ENCODE measurements around the gene NCOA5.

DNA sequence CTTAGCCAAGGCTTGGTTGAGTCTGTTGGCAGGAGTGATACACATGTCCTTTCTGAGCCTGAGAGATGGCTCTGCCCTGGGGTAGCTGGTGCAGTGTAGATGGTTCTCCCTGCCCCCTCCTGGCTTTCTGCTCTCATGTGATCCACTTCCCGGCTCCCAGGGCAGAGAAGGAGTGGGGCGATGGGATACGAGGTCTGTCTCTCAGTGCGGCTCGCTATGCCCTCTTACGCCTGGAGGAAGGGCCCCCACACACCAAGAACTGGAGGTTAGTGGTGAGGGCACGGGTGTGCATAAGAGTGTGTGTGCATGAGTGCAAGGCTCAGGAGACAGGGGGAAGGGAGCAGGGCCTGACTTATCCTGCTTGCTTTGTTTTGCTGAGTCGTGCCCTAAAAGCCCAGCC lies 41.9 kb downstream of the NCOA5 start:
- no peak for TF ChIP-seq CEBPB (IDR thresholded peaks at IDR 0.05; ENCODE audit: borderline replicate concordance in 1 of 2, low read depth in 2 of 2, low read length in 2 of 2)
- TF ChIP-seq EZH2 (IDR thresholded peaks at IDR 0.05; ENCODE audit: borderline replicate concordance, control insufficient read depth, low read depth, low read length) = no peak
- TF ChIP-seq MYC (IDR thresholded peaks at IDR 0.05; ENCODE audit: insufficient read depth, insufficient read length, insufficient replicate concordance, low read length, severe bottlenecking) = no peak
- TF ChIP-seq SP1 (IDR thresholded peaks at IDR 0.05; ENCODE audit: low read depth, low read length) = no peak
- no peak for TF ChIP-seq TAF1 (IDR thresholded peaks at IDR 0.05; ENCODE audit: borderline replicate concordance, low read depth, low read length)
- TF ChIP-seq ZNF217 (IDR thresholded peaks at IDR 0.05) = no peak
- no peak for TF ChIP-seq POLR2AphosphoS5 (IDR thresholded peaks at IDR 0.05; ENCODE audit: low read length)

All from GM12878 (cell line).